ENCODE data around the gene NOTCH3.
A peak's percentile ranks its signal among the peaks of the same experiment; 100 is the strongest.

Gene NOTCH3

DNA sequence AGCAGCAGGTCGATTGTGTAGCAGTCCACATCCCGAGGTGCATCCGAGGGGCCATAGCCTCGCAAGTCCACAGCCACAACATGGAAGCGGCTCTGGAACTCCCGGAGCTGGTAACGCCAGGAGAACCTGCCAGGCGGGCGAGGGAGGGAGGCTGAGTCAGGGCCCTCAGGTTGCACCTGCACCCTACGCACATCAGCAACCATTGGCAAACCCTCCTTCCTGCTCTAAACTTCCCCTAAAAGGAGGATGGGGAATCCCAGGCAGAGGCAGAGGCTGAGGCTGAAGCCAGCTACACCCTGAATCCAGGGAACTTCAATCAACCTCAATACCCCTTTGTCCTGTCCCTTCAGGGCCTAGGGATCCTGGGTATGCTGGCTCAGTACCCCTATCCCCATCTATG is 30.5 kb upstream of the NOTCH3 start:
- Histone ChIP-seq H3K36me3 (ENCODE audit: insufficient read depth, low read length) (peaks cover 9% of the 10 kb centered on the region), H3K27me3 (ENCODE audit: control insufficient read depth in 1 of 2, insufficient read depth in 2 of 2, low read length in 2 of 2) (peaks cover 10 to 19% of the 10 kb centered on the region in 2 donors), H3K9me3 (ENCODE audit: low read length) (no peaks in the 10 kb centered on the region), H3K9ac (ENCODE audit: low read length) (no peak overlapping the region), H3K27ac (ENCODE audit: low read depth, low read length) (no peak overlapping the region), H3K4me1 (ENCODE audit: insufficient read depth, low read length) (no peaks in the 10 kb centered on the region), H3K4me3 (ENCODE audit: low read depth in 1 of 2, low read length in 2 of 2) (peak overlapping the region in 1 of 2 donors; percentile 2)

DNA sequence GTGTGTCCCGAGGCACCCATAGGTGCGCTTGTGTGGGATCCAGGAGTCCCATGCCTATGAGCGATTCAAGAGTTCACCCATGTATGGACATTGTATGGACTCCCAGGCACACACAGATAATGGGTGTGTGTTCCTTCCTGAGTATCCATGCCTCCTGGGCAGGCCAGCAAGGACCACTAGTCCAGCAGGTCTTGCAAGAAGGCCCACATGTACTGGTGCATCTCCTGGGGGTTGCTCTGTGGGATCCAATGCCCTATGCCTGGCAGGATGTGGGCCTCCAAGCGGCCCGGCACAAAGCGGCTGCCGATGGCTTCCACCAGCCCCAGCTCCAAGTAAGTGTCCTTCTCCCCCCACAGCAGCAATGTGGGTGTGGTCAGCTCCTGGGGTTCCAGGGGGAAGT is 26.5 kb upstream of the NOTCH3 start:
- Histone ChIP-seq H3K4me1 (ENCODE audit: insufficient read depth, low read length) (peaks cover 6% of the 10 kb centered on the region), H3K27ac (ENCODE audit: low read depth, low read length) (no peak overlapping the region), H3K9me3 (ENCODE audit: low read length) (no peaks in the 10 kb centered on the region), H3K27me3 (ENCODE audit: control insufficient read depth in 1 of 2, insufficient read depth in 2 of 2, low read length in 2 of 2) (peaks cover 10 to 15% of the 10 kb centered on the region in 2 donors), H3K4me3 (ENCODE audit: low read depth in 1 of 2, low read length in 2 of 2) (no peak overlapping the region), H3K9ac (ENCODE audit: low read length) (no peak overlapping the region), H3K36me3 (ENCODE audit: insufficient read depth, low read length) (no peaks in the 10 kb centered on the region)

DNA sequence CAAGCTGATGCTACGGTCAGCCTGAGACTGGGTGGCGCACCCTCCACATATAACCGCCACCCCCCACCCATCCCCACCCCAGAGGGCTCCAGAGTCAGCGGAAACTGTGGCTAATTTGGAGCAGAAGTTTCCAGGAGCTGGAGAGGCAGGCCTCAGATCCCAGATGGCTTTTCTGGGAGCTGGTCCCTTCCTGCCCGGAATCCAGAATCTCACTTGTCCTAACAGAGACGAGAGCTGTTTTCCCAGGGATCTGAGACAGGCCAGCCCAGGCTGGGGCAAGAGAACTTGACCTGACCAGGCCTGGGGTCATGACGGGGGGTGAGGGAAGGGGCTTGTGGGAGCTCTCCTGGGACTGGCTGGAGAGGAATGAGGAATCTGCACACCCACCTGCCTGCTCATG is 25.0 kb upstream of the NOTCH3 start:
- Histone ChIP-seq H3K36me3 (ENCODE audit: insufficient read depth, low read length) (no peaks in the 10 kb centered on the region), H3K27me3 (ENCODE audit: control insufficient read depth in 1 of 2, insufficient read depth in 2 of 2, low read length in 2 of 2) (no peaks in the 10 kb centered on the region), H3K4me1 (ENCODE audit: insufficient read depth, low read length) (peaks cover 6% of the 10 kb centered on the region), H3K9ac (ENCODE audit: low read length) (no peak overlapping the region), H3K4me3 (ENCODE audit: low read depth in 1 of 2, low read length in 2 of 2) (no peak overlapping the region), H3K27ac (ENCODE audit: low read depth, low read length) (no peak overlapping the region), H3K9me3 (ENCODE audit: low read length) (no peaks in the 10 kb centered on the region)

DNA sequence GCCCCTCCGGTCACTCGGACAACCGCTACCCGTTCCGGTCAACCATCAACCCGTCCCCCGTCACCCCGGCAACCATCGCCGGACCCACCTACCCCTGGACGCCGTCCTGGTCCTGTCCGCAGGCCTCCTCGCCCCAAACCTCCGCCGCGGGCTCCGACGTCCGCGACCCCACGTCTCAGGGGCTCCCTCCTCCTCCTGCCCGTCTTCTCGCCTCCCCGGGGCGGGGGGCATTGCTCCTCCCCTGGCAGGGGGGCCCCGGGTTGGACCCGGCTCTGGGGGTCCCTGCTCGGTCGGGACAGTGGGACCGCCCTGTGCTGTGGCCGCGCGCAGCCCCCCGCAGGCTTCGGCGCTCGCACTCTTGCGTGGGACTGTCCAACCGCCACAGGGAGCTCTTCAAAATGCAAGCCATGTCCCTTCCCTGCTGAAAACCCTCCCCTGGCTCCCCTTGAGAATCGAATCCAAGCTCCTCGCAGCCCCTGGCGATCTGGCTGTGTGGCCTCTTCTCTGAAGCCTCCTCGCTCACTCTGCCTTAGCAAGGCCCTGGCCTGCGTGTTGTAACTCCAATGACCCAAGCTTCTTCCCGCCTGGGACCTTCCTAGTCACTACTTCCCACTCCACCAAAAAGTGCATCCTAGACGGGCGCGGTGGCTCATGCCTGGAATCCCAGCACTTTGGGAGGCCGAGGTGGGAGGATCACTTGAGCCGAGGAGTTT is 23.0 kb upstream of the NOTCH3 start:
- Histone ChIP-seq H3K36me3 (ENCODE audit: insufficient read depth, low read length) (no peaks in the 10 kb centered on the region), H3K9me3 (ENCODE audit: low read length) (no peaks in the 10 kb centered on the region), H3K27me3 (ENCODE audit: control insufficient read depth in 1 of 2, insufficient read depth in 2 of 2, low read length in 2 of 2) (no peaks in the 10 kb centered on the region), H3K4me3 (ENCODE audit: low read depth in 1 of 2, low read length in 2 of 2) (peak overlapping the region; percentile 62 to 76), H3K9ac (ENCODE audit: low read length) (peak overlapping the region; percentile 39), H3K27ac (ENCODE audit: low read depth, low read length) (peak overlapping the region; percentile 45), H3K4me1 (ENCODE audit: insufficient read depth, low read length) (peaks cover 6% of the 10 kb centered on the region)

DNA sequence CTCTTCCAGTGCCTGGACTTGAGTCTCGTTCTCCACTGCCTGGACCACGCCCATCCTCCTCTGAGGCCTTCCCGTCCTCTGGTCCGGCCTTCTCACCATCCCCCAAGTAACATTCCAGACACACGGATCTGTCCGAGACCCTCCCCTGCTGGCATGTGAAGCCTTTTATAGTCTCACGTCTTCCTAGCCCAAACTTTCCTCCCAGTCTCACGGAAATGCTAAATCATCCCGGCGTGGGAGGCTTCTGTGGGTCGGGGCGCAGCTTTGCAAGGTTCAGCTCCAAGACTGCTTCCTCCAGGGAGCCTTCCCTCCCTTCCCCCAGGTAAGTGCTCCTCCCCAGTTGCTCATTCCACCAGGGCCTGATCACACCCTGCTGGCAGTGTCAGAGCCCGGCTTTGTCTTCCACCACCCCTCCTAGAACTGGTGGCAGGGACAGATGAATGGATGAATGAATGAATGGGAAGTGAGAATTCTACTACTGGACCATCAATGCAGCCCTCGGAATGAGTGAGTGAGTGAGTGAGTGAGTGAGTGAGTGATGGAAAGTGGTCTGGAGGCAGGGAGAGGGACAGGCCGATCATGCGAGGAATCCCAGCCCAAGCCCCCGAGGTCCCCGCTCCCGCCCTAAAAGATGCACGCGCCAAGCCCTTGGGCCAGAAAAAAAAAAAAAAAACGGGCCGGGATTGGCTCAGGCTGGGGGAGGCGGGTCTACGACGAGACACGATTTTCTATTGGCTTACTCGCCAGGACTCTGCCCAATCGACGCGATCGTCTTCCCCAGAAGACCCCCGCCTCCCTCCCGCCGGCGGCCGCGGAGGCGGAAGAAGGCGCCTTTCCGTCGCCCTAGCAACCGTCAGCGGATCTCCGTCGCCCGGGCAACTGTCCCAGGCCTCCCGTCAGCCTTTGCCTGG is 22.2 kb upstream of the NOTCH3 start:
- H3K9me3 ChIP-seq (ENCODE audit: low read length), result no peaks in the 10 kb centered on the region
- peaks cover 6% of the 10 kb centered on the region for H3K4me1 ChIP-seq (ENCODE audit: insufficient read depth, low read length)
- H3K36me3 ChIP-seq (ENCODE audit: insufficient read depth, low read length), result no peaks in the 10 kb centered on the region
- H3K4me3 ChIP-seq (ENCODE audit: low read depth in 1 of 2, low read length in 2 of 2), result peak overlapping the region; percentile 62 to 76
- H3K27me3 ChIP-seq (ENCODE audit: control insufficient read depth in 1 of 2, insufficient read depth in 2 of 2, low read length in 2 of 2), result no peaks in the 10 kb centered on the region
- peak overlapping the region; percentile 45 for H3K27ac ChIP-seq (ENCODE audit: low read depth, low read length)
- H3K9ac ChIP-seq (ENCODE audit: low read length), result peak overlapping the region; percentile 39

DNA sequence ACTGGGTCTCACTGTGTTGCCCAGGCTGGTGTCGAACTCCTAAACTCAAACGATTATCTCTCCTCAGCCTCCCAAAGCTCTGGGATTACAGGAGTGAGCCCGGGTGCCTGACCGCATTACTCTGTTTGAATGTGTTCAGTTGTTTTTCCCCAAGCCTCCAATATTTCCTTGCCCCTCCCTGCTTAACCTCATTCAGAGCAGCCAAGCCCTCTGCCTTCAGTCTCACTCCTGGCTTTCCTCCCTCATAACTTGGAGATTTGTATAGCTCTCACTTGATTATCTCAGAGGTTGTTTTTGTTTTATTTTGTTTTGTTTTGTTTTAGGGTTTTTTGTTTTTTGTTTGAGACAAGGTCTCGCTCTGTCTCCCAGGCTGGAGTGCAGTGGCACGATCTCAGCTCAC is 20.0 kb upstream of the NOTCH3 start:
- no peaks in the 10 kb centered on the region for H3K9me3 ChIP-seq (ENCODE audit: low read length)
- no peak overlapping the region for H3K4me3 ChIP-seq (ENCODE audit: low read depth in 1 of 2, low read length in 2 of 2)
- no peak overlapping the region for H3K9ac ChIP-seq (ENCODE audit: low read length)
- no peaks in the 10 kb centered on the region for H3K27me3 ChIP-seq (ENCODE audit: control insufficient read depth in 1 of 2, insufficient read depth in 2 of 2, low read length in 2 of 2)
- H3K36me3 ChIP-seq (ENCODE audit: insufficient read depth, low read length), result no peaks in the 10 kb centered on the region
- H3K4me1 ChIP-seq (ENCODE audit: insufficient read depth, low read length), result peaks cover 6% of the 10 kb centered on the region
- no peak overlapping the region for H3K27ac ChIP-seq (ENCODE audit: low read depth, low read length)

DNA sequence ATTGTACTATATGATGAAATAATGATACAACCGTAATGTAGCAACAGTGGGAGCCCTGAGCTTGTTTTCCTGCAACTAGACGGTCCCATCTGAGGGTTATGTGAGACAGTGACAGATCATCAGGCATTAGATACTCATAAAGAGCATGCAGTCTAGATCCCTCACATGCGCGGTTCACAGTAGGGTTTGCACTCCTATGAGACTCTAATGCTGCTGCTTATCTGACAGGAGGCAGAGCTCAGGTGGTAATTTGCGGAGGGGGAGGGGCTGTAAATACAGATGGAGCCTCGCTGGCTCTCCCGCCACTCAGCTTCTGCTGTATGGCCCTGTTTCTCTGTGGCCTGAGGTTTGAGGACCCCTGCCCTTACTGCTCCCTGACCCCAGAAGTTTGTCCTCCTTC is 17.7 kb upstream of the NOTCH3 start:
- H3K4me3 ChIP-seq (ENCODE audit: low read depth in 1 of 2, low read length in 2 of 2), result no peak overlapping the region
- no peaks in the 10 kb centered on the region for H3K9me3 ChIP-seq (ENCODE audit: low read length)
- H3K9ac ChIP-seq (ENCODE audit: low read length), result no peak overlapping the region
- H3K36me3 ChIP-seq (ENCODE audit: insufficient read depth, low read length), result no peaks in the 10 kb centered on the region
- H3K4me1 ChIP-seq (ENCODE audit: insufficient read depth, low read length), result peaks cover 6% of the 10 kb centered on the region
- no peaks in the 10 kb centered on the region for H3K27me3 ChIP-seq (ENCODE audit: control insufficient read depth in 1 of 2, insufficient read depth in 2 of 2, low read length in 2 of 2)
- H3K27ac ChIP-seq (ENCODE audit: low read depth, low read length), result no peak overlapping the region

DNA sequence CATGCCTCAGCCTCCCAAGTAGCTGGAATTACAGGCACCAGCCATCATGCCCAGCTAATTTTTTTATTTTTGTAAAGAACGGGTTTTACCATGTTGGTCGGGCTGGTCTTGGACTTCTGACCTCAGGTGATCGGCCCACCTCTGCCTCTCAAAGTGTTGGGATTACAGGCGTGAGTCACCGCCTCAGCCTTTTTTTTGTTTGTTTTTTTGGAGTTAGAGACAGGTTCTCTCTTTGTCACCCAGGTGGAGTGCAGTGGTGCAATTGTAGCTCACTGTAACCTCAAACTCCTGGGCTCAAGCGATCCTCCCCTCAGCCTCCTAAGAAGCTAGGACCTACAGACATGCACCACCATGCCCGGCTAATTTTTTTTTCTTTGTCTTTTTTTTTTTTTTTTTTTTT is 15.6 kb upstream of the NOTCH3 start:
- H3K9ac ChIP-seq (ENCODE audit: low read length), result no peak overlapping the region
- H3K4me3 ChIP-seq (ENCODE audit: low read depth in 1 of 2, low read length in 2 of 2), result no peak overlapping the region
- H3K36me3 ChIP-seq (ENCODE audit: insufficient read depth, low read length), result no peaks in the 10 kb centered on the region
- H3K9me3 ChIP-seq (ENCODE audit: low read length), result no peaks in the 10 kb centered on the region
- H3K4me1 ChIP-seq (ENCODE audit: insufficient read depth, low read length), result no peaks in the 10 kb centered on the region
- H3K27ac ChIP-seq (ENCODE audit: low read depth, low read length), result no peak overlapping the region
- H3K27me3 ChIP-seq (ENCODE audit: control insufficient read depth in 1 of 2, insufficient read depth in 2 of 2, low read length in 2 of 2), result no peaks in the 10 kb centered on the region

DNA sequence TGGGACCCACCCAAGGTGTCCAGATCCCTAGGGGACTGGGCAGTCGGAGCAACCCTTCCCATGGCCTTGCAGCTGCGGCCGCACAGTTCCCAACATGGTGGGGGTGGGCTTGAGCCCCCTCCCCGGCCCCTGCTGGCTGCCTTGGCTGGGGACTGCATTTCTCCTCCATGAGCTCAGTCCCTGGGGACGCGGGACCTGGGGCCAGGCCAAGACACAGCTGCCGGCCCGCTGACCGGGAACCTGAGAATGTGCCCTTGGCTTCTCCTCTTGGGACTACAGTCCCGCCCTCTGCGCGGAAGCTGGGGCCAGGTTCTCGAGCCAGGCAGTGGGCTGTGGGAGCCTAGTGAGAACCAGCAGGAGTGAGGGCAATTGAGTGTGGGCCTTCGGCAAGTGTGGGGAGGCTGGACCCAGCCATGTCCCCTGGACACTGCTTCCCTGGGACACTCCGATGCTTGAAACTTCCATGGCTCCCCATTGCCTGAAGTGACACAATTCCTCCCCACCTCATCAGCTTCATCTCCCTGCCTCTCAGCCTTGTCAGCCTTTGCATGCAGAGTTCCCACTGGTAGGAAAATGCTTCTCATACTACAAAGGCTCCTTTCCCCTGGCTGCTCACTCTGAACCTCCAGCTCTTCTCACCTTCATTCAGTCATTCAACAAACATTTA is 13.1 kb upstream of the NOTCH3 start:
- Histone ChIP-seq H3K9me3 (ENCODE audit: low read length) (no peaks in the 10 kb centered on the region), H3K27me3 (ENCODE audit: control insufficient read depth in 1 of 2, insufficient read depth in 2 of 2, low read length in 2 of 2) (no peaks in the 10 kb centered on the region), H3K27ac (ENCODE audit: low read depth, low read length) (no peak overlapping the region), H3K4me3 (ENCODE audit: low read depth in 1 of 2, low read length in 2 of 2) (no peak overlapping the region), H3K4me1 (ENCODE audit: insufficient read depth, low read length) (no peaks in the 10 kb centered on the region), H3K36me3 (ENCODE audit: insufficient read depth, low read length) (no peaks in the 10 kb centered on the region), H3K9ac (ENCODE audit: low read length) (no peak overlapping the region)

DNA sequence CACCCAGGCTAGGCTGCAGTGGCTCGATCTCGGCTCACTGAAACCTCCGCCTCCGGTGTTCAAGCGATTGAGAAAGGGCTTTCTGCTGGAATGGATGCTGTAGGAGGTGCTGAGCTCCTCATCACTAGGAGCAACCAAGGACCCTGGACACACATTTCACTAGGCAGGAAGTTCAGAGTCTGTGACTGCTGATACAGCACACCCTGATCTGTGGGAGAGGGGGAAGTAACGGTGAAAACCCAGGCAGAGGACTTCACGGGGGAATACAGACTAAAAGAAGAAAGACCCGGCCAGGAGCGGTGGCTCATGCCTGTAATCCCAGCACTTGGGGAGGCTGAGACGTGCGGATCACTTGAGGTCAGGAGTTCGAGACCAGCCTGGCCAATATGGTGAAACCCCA is 11.9 kb upstream of the NOTCH3 start:
- H3K36me3 ChIP-seq (ENCODE audit: insufficient read depth, low read length), result no peaks in the 10 kb centered on the region
- H3K4me1 ChIP-seq (ENCODE audit: insufficient read depth, low read length), result no peaks in the 10 kb centered on the region
- H3K27me3 ChIP-seq (ENCODE audit: control insufficient read depth in 1 of 2, insufficient read depth in 2 of 2, low read length in 2 of 2), result no peaks in the 10 kb centered on the region
- no peaks in the 10 kb centered on the region for H3K9me3 ChIP-seq (ENCODE audit: low read length)
- H3K9ac ChIP-seq (ENCODE audit: low read length), result no peak overlapping the region
- no peak overlapping the region for H3K4me3 ChIP-seq (ENCODE audit: low read depth in 1 of 2, low read length in 2 of 2)
- no peak overlapping the region for H3K27ac ChIP-seq (ENCODE audit: low read depth, low read length)

DNA sequence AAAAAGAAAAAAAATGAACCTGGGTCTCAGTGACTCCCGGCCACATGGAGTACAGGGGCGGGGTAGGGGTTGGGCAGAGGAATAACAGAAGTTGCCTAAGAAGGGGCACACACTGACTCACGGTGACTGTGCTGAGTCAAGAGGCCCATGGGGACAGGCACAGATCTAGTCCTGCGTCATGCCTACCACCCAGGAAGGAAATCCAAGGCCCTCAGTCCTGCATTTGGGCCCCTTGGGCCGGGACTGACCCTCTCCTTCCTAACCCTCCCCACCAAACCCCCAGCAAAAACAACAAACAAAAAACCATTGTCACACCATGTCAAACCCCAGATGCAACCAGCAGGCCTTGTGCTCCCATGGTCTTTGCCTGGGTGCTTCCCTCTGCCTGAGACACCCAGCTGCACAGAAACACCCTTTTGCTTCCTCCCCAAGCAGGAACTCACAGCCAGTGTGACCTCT is 9.6 kb upstream of the NOTCH3 start:
- Histone ChIP-seq H3K9me3 (ENCODE audit: low read length) (no peaks in the 10 kb centered on the region), H3K27me3 (ENCODE audit: control insufficient read depth in 1 of 2, insufficient read depth in 2 of 2, low read length in 2 of 2) (no peaks in the 10 kb centered on the region), H3K9ac (ENCODE audit: low read length) (no peak overlapping the region), H3K36me3 (ENCODE audit: insufficient read depth, low read length) (no peaks in the 10 kb centered on the region), H3K27ac (ENCODE audit: low read depth, low read length) (no peak overlapping the region), H3K4me1 (ENCODE audit: insufficient read depth, low read length) (no peaks in the 10 kb centered on the region), H3K4me3 (ENCODE audit: low read depth in 1 of 2, low read length in 2 of 2) (no peak overlapping the region)

Measured in muscle layer of colon (tissue), 2 donors.